GM08714 (cell line): ENCODE data around the gene ETF1.
"Not testable (repeated sequence)": the region's sequence is repeated elsewhere in the genome, so short reads cannot be mapped to it uniquely, and the experiment has no call there.

ENCODE experiments used
- H3K4me3 ChIP-seq: fragments of 200-500 bp; sonication (Bioruptor generic); 2 replicates; pipeline ENCODE4 v1.5.1; 2014; ENCODE audit warnings: mild to moderate bottlenecking, low read length, inconsistent platforms
- ZNF274 ChIP-seq: IDR thresholded peaks from 2 replicates; pipeline ENCODE4 v1.6.1; 2012; ENCODE audit warnings: mild to moderate bottlenecking, low read depth, low read length

ETF1 gene

DNA sequence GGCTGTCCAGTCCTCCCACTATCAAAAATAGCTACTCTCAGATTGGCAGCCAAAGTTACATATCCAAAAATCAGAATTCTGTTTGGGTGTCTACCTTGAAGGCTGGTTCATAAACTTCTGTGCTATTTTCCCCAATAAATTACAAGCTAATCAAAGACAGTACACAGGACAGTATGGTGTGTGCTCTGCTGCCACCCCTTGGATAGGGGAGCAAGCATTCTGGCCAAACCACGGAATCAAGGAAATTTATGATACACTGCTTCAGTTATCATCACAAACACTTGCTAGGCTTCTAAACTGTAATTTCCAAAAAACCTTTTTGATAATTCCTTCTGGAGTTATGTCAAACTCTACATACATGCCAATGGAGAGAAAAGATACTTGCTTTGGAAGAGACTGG is 15.9 kb downstream of the ETF1 start:
- H3K4me3 ChIP-seq: no peak overlapping the region
- no peak for TF ChIP-seq ZNF274

DNA sequence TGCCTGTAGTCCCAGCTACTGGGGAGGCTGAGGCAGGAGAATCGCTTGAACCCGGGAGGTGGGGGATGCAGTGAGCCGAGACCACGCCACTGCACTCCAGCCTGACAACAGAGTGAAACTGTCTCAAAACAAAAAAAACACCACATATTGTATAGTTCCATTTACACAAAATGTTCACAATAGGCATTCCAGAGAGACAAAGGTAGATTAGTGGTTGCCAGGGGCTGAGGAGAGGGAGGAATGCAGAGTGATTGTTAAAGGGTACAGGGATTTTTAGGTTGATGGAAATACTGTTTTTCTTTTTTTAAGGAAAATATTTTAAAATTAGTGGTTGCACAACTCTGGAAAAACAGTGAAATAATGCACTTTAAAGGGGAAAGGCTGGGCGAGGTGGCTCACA is 19.6 kb downstream of the ETF1 start:
- TF ChIP-seq ZNF274: no peak
- no peak overlapping the region for H3K4me3 ChIP-seq

DNA sequence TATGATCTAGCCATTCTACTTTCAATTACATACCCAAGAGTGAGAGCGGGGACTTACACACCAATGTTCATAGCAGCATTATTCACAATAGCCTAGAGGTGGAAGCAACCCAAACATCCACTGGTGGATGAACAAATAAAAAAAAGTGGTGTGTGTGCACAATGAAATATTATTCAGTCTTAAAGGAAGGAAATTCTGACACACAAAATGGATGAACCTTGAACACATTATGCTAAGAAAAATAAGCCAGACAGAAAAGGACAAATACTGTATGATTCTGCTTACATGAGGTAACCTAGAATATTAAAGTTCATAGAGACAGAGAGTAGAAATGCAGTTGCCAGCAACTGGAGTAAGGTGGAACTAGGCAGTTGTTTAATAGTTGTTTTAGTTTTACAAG is 22.1 kb downstream of the ETF1 start:
- H3K4me3 ChIP-seq: no peak overlapping the region
- no peak for TF ChIP-seq ZNF274

DNA sequence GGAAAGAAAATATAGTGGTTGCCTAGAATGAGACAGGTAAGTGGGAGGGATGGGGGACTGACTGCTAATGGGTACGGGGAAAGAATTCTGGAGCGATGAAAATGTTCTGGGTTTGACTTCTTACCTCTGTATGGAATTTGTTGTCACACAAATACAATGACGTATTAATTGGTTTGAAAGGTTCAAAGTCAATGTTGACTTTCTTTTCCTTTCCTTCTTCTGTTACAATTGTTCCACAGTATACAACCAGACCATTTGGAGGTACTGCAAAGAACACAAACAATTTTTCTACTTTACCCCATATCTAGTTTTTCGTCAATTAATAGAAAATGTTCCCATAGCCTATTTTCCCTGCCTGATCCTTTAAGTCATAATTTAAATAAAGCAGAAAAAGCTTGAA is 25.6 kb downstream of the ETF1 start:
- no peak overlapping the region for H3K4me3 ChIP-seq
- no peak for TF ChIP-seq ZNF274

DNA sequence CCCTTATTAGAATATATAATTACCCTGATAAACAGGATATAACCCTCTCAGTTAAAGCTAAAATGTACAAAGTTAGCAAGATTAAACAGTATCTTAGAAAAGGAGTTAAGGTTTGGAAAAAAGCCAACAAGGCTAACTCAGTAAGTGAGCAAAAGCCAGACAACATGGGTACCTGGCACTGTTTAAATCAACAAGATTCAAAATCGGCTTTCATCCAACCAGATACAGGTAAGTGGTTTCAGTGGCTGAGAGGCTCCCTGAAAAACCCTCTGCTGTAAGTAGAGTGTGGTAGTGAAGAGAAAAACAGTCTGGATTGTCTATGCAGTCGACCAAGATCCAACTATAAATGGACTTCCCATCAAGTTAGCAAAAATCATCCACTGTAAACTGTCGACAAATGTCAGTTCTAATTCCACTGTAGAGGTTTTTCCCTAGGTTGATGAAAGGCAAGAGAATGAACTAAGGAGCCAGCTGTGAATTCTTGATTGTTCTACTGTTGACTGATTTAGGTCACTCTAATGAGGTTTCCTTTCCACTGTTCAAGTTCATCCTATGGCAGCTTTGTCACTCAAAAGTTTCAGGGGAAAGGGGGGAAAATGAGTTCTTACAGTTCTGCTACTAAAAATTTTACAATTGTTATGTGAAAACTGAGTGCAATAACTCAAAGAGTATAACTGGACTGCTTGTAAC is 27.3 kb downstream of the ETF1 start:
- no peak for TF ChIP-seq ZNF274
- H3K4me3 ChIP-seq: no peak overlapping the region

DNA sequence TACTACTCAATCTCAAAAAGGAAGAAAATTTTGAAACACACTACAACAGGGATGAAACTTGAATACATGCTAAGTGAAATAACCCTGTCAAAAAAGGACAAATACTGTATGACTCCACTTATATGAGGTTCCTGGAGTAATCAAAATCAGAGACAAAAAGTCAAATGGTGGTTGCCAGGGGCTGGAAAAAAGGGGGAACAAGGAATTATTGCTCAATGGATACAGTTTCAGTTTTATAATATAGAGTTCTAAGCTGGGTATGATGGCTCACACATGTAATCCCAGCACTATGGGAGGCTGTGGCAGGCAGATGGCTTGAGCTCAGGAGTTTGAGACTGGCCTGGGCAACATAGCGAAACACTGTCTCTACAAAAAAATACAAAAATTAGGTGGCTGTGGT is 29.0 kb downstream of the ETF1 start:
- TF ChIP-seq ZNF274: no peak
- H3K4me3 ChIP-seq: no peak overlapping the region

DNA sequence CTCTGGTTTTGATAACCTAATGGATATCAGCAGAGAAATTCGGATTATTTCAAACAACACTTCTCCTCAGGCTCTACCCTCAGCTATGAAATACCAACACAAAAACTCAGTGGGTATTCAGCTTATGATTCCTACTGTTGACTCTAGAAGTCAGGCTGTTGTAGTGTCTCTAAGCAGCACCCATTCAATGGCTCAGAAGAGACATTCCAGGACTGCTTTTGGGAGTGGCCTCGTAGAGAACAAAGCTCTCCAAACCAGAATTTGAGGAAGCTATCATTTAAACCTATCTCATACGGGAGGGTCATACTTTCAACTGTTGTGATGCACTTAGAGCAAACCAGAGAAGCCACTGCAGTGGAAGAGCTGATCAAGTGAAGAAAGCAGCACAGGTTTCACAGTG is 34.1 kb downstream of the ETF1 start:
- no peak for TF ChIP-seq ZNF274
- no peak overlapping the region for H3K4me3 ChIP-seq

DNA sequence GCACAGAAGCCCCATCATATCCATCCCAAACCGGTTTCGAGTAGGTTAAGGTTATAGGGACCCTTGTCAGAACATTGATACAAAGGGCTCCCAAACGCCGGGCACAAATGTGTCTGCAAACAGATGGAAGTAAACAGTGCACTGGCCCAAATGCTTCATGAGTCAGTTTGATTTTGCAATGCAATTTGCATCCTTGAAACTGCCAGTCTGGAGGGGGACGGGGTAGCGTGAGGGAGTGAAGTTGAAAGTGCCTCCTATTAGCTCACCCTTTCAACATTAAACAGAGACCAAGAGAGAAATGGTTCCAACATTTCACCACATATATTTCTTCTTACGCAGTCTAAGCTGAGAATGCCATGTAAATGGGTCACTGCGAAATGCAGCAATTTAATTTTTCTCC is 35.6 kb downstream of the ETF1 start:
- H3K4me3 ChIP-seq: not testable (repeated sequence)

DNA sequence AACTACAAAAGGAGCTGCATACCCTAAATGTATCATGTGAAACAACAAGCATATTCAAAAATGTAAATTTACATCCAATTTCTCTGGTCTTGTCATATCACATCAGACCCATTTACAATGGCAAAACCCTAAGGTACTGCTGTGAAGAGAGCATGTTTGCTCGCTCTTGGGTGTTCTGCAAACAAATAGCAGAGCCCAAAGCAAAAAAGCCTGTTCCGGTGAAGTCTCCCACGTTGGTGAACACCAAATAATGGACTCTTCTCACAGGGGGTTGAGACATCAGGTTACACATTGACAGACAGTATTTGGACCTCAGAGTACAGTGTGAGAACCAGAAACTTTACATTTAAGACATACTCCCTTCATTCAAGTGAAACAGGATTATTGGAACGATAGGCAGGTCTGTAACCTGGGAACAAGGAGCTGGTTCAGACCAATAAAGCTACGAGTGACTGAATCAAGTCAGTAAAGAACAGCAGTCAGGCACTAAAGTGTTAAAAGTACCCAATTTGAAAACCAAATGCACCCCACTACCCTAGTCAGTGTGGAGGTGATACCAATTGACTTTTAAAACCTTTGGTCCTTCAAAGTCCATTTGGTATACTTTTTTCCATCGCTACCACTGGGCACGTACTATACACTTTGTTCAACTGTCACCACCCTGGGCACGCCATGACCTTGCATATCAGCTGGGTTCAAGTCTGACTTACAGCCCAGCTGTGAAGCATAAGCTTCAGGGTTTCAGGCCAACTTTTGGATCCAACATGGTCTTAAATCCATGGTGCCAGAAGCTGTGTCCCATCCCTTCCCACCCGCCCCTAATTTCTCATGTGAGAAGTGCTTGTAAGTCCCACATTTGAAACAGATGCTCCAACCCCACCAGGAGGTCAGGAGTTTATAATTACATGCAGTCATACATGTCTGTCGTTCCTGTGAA is 36.4 kb downstream of the ETF1 start:
- no peak overlapping the region for H3K4me3 ChIP-seq
- no peak for TF ChIP-seq ZNF274

DNA sequence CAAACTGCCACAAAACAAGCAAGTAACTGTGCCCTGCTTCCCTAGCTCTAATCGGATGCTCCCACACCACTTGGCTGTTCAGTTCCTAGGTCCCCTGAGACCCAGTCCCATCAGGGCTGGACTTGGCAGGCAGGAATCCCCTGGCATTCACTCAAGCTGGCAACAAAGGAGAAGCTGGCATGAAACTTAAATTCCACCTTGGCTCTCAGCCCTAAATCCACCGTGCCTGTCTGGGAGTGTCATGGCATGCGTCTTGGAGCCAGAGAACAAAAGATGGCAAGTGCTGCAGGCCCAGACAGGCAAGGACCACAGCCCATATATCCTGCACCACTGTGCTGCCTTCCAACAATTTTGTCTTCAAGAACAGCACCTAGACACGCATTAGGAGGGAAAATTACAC is 38.2 kb downstream of the ETF1 start:
- TF ChIP-seq ZNF274: no peak
- H3K4me3 ChIP-seq: no peak overlapping the region

DNA sequence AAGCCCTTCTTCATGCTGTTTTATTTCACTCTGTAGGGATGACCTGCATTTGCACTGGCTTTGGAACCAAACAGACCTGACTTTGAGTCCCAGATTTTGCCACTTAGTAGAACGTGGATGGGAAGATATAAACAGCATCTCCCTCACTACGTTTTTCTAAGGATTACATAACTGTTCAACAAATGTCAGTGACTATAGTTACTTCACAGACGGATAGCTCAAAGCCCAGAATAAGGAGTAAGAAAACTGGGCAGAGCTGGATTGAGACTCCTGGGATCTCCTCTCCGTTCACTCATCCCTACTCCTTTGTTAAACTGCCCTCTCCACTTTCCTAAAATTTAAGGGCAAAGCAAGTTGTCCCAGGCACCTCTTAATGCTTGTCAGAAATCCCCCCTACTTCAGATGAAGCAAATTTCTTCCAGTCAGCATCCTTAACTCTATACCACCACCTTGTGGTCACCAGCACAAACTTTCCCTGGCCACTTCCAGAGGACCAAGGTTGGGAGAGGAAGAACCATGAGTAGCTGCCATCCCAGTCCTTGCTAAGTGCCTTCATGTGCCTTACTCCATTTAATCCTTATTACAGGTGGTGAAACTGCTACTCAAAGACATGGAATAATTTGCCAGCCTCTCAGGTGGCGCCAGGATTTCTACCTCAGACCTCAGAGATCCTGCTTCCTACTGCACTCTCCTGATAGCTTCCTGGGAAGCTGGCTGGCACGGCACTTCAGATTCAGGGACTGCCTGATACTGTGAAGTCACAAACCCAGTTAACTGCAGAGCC is 39.4 kb downstream of the ETF1 start:
- no peak overlapping the region for H3K4me3 ChIP-seq
- TF ChIP-seq ZNF274: no peak

DNA sequence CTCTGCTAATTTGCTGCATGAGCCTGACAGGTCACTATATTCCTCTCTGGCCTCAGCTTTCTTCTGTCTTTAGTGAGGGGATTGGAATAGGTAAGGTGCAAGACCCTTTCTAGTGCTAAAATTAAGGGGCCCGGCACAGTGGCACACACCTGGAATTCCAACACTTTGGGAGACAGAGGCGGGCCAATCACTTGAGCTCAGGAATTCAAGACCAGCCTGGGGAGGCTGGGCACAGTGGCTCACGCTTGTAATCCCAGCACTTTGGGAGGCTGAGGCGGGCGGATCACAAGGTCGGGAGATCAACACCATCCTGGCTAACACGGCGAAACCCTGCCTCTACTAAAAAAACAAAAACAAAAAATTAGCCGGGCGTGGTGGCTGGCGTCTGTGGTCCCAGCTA is 40.5 kb downstream of the ETF1 start:
- no peak for TF ChIP-seq ZNF274
- no peak overlapping the region for H3K4me3 ChIP-seq

DNA sequence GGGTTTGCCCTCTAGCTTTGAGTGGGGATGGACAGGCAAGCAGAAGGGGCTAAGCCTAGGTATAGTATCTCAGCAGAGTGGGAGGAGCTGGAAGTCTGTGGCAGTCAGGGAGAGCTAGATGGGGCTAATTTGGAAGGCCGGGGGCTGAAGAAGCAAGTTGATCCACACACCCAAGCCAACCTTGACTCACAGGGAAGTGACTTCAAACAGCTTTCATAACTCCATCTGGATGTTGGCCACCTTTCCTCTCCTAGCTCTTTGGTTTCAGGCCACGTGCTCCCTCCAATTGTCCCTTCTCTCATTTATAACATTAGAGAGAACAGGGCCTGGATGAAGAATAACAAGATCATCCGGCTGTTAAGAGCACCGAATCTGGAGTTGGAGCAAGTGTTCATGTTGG is 40.9 kb downstream of the ETF1 start:
- TF ChIP-seq ZNF274: no peak
- no peak overlapping the region for H3K4me3 ChIP-seq

DNA sequence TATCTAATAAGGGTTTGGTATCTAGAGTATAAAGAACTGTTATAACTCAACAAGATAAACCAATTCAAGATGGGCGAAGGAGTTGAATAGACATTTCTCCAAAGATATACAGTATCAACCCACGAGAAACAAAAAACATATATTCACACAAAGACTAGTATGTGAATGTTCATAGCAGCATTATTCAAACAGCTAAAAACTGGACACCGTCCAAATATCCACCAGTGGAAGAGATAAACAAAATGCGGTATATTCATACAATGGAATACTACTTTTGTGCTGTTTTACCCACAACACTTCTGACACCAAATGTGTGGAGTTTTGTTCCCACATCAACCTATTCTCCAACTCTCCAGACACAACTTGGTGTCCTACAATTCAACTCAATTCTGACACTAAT is 44.7 kb downstream of the ETF1 start:
- H3K4me3 ChIP-seq: no peak overlapping the region
- TF ChIP-seq ZNF274: no peak

DNA sequence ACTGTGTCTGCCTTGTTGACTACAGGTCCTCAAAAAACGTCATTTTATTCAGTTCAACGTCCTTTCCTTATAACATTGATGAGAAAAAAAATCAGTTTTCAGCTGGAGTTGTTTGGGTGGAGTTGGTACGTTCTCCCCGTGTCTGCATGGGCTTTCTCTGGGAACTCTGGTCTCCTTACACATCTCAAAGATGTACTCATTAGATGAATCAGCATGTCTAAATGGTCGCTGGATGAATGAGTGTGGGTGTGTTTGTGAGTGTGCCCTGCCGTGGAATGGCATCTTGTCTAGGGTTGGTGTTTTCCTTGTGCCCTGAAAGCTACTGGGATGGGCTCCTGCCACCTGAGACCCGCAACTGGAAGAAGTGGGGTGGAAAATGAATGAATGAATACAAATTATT is 47.7 kb downstream of the ETF1 start:
- TF ChIP-seq ZNF274: no peak
- no peak overlapping the region for H3K4me3 ChIP-seq
